Measurements from ENCODE around the gene ARIH2. TPM values are rescaled to one million over a fixed set of nuclear protein-coding genes. Genes with fewer than 3 reads are reported as not detected.
A peak's percentile ranks its signal among the peaks of the same experiment; 100 is the strongest.

The ARIH2 gene
- total and polyA plus RNA-seq, 2 experiments from 2014 or later: 78.1 to 116 TPM

DNA sequence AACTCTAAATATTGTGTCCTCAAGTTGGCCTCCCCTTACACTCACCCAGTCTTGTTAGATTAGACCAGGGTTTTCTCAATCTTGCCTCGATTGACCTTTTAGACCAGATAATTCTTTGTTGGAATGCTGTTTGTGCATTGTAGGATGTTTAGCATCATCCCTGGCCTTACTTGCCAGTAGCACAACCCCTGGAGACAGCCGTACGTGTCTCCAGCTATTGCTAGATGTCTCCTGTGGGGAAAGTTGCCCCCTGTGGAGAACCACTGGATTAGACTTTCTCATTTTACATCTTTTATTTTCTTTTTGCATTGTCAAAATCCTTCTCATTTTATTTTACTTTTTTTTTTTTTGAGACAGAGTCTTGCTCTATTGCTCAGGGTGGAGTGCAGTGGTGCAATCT is 90.8 kb downstream of the ARIH2 start:
- Histone ChIP-seq H3K27ac (no peak overlapping the region), H3K4me1 (ENCODE audit: low read depth) (no peaks in the 10 kb centered on the region), H3K27me3 (no peaks in the 10 kb centered on the region), H3K36me3 (peaks cover 17% of the 10 kb centered on the region), H3K4me3 (no peak overlapping the region), H3K9me3 (ENCODE audit: low read depth) (no peaks in the 10 kb centered on the region)
- TF ChIP-seq CTCF (IDR thresholded peaks at IDR 0.05; ENCODE audit: low read depth, low read length): no peak
- DNase-seq (ENCODE audit: low read depth in 1 of 2, low spot score in 1 of 2): no peak

GRCh38 chr3:49012441-49013017 is 93.9 kb downstream of the ARIH2 start:
- Histone ChIP-seq H3K9me3 (ENCODE audit: low read depth) (no peaks in the 10 kb centered on the region), H3K4me1 (ENCODE audit: low read depth) (peaks cover 3% of the 10 kb centered on the region), H3K4me3 (no peak overlapping the region), H3K27me3 (no peaks in the 10 kb centered on the region), H3K36me3 (peaks cover 38% of the 10 kb centered on the region), H3K27ac (peak overlapping the region; percentile 72)
- DNase-seq (ENCODE audit: low read depth in 1 of 2, low spot score in 1 of 2): peak in 1 of 2 donors; percentile 58
- TF ChIP-seq CTCF (IDR thresholded peaks at IDR 0.05; ENCODE audit: low read depth, low read length): no peak

GRCh38 chr3:49013113-49013737 is 94.6 kb downstream of the ARIH2 start:
- Histone ChIP-seq H3K27me3 (no peaks in the 10 kb centered on the region), H3K27ac (peak overlapping the region; percentile 72), H3K4me1 (ENCODE audit: low read depth) (peaks cover 5% of the 10 kb centered on the region), H3K36me3 (peaks cover 38% of the 10 kb centered on the region), H3K9me3 (ENCODE audit: low read depth) (no peaks in the 10 kb centered on the region), H3K4me3 (no peak overlapping the region)
- no peak for TF ChIP-seq CTCF (IDR thresholded peaks at IDR 0.05; ENCODE audit: low read depth, low read length)
- DNase-seq (ENCODE audit: low read depth in 1 of 2, low spot score in 1 of 2): no peak

DNA sequence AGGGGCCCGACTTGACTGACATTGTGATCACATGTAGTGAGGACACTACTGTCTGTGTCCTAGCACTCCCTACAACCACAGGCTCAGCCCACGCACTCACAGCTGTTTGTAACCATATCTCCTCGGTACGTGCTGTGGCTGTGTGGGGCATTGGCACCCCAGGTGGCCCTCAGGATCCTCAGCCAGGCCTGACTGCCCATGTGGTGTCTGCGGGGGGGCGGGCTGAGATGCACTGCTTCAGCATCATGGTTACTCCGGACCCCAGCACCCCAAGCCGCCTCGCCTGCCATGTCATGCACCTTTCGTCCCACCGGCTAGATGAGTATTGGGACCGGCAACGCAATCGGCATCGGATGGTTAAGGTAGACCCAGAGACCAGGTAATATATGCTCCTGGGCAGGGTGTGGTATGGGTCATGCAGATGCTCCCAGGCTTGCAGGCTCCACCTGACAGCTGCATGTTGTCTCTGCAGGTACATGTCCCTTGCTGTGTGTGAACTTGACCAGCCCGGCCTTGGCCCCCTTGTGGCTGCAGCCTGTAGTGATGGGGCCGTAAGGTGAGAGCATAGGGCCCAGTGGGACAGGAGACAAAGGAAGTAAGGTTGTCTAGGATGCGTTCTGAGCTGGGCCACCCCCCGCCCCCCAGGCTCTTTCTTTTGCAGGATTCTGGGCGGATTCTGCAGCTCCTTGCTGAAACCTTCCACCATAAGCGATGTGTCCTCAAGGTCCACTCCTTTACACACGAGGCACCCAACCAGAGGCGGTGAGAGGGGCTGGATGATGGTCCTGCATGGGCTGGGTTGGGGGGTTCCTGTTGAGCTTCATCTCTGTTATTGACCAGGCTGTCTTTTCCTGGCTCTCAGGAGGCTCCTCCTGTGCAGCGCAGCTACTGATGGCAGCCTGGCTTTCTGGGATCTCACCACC is 95.4 kb downstream of the ARIH2 start:
- Histone ChIP-seq H3K4me3 (no peak overlapping the region), H3K27me3 (no peaks in the 10 kb centered on the region), H3K9me3 (ENCODE audit: low read depth) (no peaks in the 10 kb centered on the region), H3K27ac (peak overlapping the region; percentile 72), H3K4me1 (ENCODE audit: low read depth) (peaks cover 5% of the 10 kb centered on the region), H3K36me3 (peaks cover 38% of the 10 kb centered on the region)
- peak; percentile 62 for TF ChIP-seq CTCF (IDR thresholded peaks at IDR 0.05; ENCODE audit: low read depth, low read length)
- peak; percentile 42 to 47 for DNase-seq (ENCODE audit: low read depth in 1 of 2, low spot score in 1 of 2)

- DNase-seq (ENCODE audit: low read depth in 1 of 2, low spot score in 1 of 2): no peak
- peaks cover 8% of the 10 kb centered on the region for H3K4me1 ChIP-seq (ENCODE audit: low read depth)
- no peak overlapping the region for H3K27ac ChIP-seq
- H3K36me3 ChIP-seq: peaks cover 38% of the 10 kb centered on the region
- TF ChIP-seq CTCF (IDR thresholded peaks at IDR 0.05; ENCODE audit: low read depth, low read length): no peak
- H3K9me3 ChIP-seq (ENCODE audit: low read depth): no peaks in the 10 kb centered on the region
- H3K27me3 ChIP-seq: no peaks in the 10 kb centered on the region
- H3K4me3 ChIP-seq: no peak overlapping the region
Observed at GRCh38 chr3:49015072-49015471, 96.4 kb downstream of the ARIH2 start.
